ENCODE measurements around the gene B4GALT3.

The B4GALT3 gene

DNA sequence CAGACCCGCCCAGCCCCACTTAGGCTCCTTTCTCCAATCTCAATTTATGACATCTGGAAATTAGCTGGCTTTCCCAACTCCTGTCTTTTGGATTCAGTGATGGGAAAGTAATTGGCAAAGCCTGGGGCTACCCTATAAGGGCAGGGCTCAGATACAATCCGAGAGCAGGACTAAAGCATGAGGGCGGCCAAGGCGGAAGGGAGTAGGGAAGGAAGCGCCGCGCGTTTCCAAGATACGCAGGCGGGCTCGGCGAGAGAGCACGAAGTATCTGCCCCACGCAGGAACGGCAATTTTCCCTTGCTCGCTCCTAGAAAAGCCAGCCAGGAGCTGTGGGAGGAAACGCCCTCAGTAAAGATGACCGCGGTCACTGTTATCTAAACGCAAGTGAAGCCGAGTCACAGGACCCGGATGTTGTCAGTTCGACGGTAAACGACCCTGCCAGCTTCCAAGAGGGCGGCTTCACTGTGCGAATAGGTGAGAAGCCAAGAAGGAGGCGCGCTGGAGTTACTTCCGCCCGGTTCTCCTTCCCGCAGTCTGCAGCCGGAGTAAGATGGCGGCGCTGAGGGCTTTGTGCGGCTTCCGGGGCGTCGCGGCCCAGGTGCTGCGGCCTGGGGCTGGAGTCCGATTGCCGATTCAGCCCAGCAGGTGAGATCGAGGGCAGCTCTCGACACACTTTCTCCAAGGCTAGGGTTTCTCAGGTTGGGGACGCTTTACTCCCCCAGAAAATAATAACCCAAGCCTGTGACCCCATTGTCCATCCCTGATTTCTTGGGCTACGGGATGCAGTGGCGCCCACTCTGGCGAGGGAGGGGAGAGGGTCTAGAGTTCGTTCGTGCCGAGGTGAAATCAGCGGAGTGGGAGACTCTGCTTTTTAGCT, 24.8 kb upstream of the B4GALT3 start, which contains the start of gene NDUFS2:
TSS of gene NDUFS2 (plus strand) at position 532 of the 877 bp plus-strand sequence. CDS start at position 551, 19 bp downstream.
- DNase-seq = peak; percentile 93 to 94

DNA sequence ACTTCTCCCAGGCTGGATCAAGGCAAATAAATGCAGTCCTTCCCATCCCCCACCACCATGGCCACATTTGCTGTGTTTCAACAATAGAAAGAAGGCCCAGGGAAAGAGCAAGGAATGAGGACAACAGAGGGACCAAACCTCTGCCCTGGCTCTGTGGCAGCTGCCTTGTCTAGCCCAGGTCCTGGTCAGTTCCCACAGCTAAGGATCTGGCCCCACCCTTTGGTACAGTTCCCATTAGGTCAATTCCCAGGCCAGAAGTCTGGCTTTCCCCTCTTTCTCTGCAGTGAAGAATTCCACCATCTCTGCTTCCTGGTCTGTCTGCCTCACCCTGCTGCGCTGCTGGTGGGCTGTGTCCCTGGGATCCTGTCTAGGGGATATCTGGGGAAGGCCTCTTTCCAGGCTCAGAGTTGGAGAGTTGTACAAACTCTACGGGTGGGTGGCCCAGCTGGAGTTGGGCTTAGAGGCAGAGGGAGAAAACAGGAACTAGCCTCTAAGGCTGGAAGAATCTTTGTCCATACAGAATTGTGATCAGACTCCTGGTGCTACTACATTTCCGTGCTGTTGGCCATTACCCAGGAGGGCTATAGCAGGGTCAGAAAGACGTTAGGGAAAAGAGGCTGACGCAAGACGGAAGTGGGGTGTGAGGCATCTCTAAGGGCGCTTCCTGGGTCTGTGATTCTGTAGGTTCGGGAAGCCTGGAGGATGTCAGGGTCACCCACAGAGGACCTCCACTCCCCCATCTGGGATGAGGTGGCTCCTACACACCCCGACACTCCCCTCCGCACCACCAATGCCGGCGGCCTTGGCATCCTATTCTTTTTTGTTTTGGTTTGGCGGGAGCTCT, 23.9 kb upstream of the B4GALT3 start:
- DNase-seq = no peak

DNA sequence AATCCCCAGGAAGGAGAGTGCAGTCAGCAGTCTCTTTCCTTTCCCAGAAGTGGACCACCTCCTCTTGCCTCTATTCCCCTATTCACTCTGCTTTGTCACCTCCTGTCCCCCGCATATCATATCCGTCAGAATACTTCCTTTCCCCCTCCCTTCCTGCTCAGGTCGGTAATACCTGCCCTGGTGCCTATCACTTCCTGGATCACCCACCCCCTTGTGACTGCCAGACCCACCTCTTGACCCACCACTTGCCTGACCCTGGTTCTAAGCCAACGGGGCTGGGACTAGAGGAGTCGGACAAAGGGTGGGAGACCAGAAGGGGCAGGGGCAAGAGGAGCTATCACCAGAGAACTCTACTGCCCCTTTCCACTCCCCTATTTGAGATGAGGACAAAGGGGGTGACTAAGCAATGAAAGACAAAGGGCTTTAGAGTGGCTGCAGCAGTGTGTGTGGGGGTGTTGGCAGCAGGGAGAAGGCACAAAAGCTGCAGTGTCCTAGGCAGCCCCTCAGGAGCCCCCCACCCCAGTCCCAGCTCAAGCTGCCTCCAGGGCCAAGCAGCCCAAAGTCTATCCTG, 23.2 kb upstream of the B4GALT3 start:
- no peak for DNase-seq

DNA sequence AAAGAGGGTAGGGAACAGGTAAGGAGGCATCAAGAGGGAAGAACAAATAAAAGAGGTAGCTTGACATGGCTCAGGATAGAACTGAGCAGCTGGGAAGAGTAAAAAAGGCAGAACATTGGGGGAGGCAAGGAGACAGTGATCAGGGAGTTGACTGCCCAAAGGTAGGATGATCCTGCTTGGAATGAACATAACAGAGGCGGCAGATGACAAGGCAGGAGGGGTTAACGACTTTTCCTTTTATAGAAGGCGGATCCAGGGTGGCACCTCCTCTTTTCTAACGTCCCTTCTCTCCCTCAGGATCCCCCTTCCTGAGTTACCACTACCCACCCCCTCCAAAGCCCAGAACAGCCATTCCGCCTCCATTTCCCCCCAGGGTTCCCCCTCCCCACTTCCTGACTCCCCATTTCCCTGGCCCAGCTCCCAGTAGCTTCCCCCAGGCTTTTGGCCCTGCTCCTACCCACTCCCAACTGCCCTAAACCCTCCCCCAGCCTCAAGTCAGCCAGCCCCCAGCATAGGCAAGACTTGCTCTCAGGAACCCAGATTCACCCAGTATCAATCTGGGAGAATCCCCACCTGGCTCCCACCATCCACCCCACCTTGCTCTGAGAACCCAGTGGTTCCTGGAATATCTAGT, 22.3 kb upstream of the B4GALT3 start:
- DNase-seq = no peak

DNA sequence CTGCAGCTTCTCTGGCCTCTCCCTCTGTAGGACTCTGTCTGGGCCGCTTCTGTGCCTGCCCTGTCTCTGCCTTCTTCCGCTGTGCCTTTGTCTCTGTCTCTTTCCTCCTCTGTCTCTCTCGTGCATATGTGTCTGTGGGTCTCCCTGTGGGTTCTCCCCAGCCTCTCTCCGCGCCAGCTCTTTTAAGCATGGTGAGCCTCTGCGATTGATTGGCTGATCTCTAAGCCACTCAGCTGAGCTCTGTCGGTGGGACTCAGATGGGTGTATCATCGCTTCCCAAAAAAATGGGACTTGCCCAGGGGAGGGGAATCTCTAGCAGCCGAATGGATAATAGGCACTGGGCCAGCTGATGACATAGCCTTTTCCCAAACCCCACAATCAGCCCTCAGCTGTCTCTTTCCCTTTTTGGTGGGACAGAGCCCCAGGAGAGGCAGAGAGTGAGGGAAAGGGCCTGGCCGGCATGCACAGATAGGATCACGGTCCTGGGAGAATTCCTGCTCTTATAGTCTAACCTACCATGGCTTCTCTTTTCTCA, 21.7 kb upstream of the B4GALT3 start, which contains the start of gene ADAMTS4:
TSS of gene ADAMTS4 (minus strand) at position 158 of the 535 bp plus-strand sequence. CDS start 427 bp downstream, outside the sequence.
- DNase-seq = no peak

DNA sequence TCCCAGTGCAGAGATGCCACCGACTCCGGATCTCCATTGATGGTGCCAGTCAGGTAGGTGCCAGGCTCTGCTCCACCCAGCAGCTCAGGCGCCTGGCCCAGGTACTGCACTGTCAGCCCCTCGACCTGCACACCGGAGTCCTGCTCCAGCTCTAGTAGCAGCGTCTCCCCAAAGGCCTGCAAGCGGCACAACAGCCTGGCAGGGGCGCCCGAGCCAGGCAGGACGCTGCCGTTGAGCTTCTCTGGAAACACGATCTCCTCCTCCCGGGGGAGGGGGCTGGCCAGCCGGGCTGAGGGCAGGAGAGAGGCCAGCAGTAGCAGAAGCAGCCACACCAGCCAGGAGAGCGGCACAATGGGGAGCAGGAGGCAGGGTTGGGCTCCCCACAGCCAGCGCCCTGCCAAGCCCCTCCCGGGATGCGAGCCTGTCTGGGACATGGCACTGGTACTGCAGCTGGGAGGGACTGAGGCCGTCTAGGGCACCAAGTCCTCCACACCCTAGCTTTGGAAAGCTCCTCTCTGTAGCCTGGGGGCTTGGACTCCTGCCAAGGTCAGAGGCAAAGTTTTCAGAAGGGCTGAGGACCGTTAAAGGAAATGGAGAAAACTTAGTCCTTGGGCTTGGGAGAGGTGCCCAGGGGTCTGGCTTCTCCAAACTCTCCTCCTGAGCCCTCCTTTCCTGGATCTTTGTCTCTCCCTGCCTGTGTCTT, 21.0 kb upstream of the B4GALT3 start:
- DNase-seq = no peak

DNA sequence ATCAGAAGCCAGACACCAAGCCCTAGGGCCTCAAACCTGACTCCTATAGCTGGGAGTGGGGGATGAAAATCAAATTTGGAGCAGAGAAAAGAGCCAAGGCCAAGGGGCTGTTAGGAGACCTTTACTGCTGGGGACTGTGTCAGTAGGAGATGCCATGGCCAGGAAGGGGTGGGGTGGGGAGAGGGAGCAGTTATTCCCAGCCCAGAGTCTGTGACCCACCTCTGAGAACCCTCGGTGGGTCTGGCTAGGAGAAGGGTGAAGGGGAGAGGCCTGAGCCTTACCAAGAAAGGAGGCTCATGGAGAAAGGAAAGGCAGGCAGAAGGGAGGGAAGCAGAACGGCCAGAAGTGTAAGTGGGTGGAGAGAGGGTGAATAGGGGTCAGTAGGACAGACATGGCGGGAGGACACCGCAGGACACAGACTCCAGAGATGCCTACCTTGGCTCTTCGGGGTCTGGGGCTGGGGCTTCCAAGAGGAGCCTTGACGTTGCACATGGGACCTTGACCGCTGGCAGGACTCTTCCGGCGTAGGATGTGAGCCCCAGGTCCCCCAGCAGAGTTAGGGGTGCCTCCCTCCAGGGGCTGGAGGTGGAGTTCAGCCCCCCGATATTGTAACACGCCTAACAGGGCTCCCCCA, 20.4 kb upstream of the B4GALT3 start:
- DNase-seq = no peak

DNA sequence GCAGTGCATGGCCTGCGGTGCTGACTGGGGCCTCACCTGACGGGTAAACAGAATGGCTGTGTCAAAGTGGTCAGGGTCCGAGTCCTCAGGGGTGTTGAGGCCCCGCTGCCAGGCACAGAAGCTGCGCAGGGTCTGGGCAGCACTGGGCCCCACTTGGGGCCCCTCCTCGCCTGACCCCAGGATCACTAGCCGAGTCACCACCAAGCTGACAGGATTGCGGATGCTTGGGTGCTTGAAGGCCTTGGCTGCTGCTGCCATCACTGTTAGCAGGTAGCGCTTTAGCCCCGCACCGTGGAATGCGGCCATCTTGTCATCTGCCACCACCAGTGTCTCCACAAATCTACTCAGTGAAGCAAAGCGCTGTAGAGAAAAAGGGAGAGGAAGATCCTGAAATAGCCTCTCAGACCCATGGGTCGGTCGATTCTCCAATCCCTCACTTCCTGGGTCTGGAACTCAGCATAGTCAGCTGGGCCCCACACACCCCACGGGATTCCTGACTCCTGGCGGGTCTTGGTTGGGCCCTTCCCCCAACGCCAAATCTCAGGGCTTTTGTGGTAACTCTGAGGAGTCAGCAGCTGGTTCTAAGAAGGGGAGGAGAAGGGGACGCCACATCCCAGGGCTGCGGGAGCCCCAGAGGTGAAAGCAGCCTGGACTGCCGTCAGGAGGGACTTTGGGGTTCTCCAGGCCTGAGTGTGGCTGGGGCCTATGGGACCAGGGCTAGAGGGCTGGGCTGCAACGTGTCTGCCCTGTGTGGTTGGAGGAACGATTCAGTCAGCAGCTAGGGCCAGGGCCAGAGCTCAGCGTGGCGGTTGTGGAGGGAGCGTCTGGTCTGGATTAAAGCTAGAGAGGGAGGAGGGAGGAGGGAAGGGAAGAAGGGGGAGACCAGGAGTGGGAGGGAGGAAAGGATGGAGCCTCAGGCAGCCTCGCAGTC, 19.5 kb upstream of the B4GALT3 start:
- no peak for DNase-seq

DNA sequence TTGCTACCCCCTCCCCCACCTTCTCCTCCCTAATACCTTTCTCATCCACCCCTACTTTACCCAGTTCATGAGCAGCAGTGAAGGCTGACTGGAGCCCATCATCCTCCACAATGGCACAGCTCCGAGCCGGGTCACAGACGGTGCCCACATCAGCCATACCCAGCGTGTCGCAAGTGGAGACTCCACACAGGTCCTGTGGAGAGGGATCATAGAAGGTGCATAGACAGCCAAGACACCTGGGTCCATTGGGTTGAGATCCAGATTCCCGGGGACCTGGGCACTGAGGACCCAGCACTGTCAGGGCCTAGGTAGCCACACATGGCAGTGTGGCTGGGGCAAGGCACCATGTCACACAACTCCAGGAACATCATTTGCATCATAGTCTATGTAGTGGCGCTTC, 18.8 kb upstream of the B4GALT3 start:
- DNase-seq = no peak

DNA sequence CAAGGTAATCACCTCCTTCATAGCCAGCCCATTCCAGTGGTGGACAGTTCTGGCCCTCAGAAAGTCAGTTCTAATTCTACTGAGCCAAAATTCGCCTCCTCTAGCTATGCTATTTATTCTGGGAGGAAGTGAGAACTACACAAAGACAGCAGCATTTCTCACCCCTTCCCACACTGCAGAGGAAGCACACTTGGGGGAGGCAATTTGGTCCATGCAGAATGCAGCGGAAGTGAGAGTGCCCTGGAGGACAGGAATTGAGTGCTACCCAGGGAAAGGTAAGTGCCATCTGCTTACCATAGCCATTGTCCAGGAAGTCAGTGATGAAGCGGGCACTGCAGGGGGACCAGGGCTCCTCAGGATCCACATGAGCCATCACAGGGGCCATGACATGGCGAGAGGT, 17.9 kb upstream of the B4GALT3 start:
- DNase-seq = no peak

DNA sequence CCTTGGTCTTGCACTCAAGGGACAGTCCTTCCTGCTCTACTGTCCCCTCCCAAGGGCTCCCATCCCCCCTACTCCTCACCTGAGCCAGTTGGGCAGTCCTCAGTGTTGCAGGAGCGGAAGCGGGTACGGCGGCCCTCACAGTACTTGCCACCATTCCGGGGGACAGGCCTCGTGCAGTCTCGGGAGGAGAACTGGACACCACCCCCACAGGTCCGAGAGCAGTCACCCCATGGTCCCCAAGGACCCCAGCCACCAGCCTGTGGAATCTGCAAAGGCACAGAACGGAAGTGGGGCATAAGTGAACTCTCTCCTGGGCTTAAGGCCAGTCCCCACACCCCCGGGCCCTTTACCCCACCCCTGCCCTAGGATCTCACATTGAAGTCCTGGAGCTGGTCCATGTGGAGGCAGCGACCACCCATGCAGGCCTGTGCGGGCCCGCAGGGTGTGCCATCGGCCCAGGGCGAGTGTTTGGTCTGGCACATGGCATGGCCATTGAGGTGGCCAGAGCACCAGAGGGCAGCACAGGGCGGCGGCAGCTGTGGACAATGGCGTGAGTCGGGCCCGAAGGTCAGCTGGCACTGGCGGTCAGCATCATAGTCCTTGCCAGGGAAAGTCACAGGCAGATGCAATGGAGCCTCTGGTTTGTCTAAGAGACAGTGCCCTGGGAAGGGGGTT, 16.4 kb upstream of the B4GALT3 start:
- no peak for DNase-seq

DNA sequence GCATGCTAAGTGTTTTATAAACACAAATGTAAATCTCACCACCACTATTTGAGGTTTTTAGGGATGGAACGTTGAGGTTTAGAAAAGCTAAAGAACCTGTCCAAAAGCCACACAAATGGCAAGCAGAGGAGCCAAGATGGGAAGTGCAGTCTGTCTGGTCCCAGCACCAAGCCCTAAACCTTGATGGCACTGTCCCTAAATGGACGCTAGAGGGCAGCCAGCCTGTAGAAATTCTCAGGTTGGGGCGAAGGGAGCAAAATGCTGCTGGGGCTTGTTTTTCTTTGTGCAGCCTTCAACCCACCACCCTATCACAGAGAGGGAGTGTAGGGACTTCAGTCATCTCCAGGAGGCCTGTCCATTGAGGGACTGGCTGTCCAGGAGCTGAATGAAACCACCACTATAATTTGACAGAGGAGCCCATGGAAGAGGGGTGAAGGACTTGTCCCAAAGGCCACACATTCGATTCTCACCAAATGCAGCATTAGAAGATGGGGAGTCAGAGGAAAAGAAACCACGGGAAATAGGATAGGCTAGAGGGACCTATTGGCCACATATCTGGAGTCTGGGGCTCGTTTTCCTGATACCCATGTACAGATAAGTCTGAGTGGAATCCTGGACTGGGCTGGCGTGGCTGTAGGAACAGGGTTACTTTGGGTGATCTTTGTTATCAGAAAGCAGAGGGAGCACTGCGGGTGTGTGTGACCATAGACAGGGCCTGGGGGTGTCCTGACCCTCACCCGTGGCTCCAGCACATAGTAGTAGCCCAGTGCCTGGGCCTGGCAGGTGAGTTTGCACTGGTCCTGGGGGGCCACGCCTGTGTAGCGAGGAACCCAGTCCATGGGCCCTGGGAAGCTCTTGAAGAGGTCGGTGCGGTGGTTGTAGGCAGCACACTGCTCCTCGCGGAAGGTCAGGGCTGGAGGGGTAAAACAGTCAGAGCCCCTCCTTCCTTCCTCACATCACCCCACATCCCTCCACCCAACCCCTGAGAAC, 15.5 kb upstream of the B4GALT3 start:
- DNase-seq = peak; percentile 60 to 71

DNA sequence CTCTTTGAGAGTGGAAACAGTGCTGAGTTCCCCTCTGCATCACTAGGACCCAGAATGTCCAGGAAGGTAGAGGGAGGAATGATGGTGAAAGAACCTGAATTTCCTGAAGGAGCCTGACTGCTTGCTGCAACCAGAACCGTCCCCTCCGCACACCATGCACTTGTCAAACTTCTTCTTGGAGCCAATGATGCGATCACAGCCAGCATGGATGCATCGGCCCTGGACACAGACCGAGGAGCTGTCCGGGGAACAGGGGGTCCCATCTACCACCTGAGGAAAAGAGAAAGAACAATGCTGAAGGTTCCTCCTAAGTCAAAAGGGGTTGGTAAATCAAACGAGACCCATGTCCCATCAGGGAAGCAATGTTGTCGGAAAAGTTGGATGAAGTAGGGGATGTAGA, 14.7 kb upstream of the B4GALT3 start:
- no peak for DNase-seq

DNA sequence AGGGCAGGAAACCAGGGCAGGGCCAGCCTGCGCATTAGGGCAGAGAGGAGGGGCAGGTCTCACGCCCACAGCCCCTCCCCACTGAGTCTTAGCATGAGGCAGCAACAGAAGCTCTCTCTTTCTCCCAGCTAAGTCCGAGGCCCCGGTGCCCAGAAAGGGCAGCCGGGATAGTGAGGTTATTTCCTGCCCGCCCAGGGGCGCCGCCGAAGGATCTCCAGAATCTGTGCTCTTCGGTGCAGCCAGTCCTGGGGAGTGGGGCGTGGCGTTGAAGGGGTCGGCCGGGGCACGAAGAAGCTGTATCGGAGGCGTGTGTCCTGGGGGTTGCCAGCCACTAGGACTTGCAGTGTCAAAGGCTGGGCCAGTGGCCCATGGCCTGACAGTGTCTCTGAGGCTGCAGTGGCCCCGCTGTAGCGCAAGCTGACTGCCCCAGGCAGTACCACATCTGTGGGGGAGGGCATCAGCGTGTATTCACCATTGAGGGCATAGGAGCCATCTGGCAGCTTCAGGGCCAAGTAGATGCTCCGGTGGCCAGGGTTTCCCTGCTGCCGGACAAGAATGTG, 13.7 kb upstream of the B4GALT3 start:
- no peak for DNase-seq

DNA sequence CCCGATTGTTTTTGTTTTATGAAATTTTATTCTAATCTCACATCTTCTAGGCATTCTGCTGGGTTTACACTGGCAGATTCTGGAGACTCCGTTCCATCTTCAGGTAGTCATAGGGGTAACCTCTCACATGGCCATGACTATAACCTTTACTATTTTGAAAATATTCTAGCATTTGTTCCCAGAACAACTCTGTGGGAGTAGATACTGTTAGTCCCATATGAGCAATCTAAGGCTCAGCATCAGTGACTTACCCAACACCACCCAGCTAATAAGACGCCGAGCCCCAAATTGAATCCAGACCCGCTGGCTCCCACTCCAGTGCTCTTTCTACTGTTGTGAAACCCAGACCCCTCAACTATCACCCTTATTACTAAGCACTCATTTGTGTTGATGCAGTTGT, 11.7 kb upstream of the B4GALT3 start:
- DNase-seq = no peak

DNA sequence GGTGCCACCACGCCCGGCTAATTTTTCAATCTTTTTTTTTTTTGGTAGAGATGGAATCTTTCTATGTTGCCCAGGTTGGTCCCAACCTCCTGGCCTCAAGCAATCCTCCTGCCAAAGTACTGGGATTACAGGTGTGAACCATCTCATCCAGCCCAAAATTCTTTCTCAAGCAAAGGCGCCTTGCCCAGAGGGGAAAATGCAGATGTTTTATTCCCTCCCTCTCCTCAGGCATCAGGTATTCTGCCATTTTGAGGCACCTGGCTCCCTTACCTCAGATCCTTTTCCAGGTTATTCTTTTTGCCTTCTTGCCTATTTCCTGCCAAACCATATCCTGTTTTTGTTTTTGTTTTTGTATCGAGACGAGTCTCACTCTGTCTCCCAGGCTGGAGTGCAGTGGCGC, 11.1 kb upstream of the B4GALT3 start:
- DNase-seq = no peak

DNA sequence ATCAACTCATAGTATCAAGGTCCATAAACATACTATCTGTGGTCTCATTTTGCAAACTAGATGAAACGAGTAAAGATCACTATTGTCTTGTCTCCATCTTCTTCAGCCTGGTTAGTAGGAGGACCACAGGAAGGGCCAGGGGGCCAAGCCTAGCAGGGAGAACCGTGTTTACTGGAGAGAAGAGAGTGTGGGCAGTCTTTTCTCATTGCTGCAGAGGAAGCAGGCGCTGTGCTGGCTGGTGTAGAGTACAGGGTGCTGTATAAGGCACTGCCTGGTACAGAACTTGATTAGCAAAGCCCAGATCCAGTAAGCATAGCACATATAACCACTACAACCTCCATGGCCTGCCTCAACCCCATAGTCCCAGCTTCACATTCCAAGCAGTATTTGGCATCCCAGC, 10.0 kb upstream of the B4GALT3 start:
- no peak for DNase-seq

DNA sequence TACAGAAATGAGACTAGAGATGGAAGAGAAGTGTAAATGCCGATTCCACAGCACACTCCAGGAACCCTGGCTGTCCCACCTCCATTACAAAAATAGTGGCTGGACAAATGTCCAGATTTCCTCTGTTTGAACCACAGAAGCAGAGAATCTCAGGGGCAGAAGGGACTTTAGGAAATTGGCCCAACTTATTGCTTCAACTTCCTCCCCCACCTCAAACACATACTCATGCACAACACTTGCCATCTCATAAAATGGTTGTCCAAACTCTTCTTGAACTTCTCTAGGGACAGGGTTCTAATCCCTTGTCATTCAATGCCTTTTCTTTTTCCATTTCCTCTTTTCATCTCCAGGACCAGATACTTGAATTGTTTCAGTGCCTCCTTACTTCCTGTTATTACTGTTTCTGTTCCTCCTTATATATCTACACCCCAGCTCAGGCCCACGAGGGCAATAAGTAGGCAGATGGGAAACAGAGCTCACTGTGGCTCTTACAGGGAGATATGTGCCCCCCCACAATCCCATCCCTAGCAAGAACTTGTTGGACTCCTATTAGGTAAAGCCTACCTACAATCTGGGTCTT, 8.5 kb upstream of the B4GALT3 start:
- DNase-seq = no peak
